HepG2 (cell line): Measurements from ENCODE around the gene NR1H3. TPM values are rescaled to one million over a fixed set of nuclear protein-coding genes. Genes with fewer than 3 reads are reported as not detected.

Experiments
- ATAC-seq: fragments of 200-7000 bp; cut with Tn5 transposase; 3 replicates; pipeline ENCODE4 v1.9.1; 2020; ENCODE audit warnings: mild to moderate bottlenecking, moderate library complexity
- BruUV-seq: library from RNA; stranded (reverse); fragments of 400-500 nt; replicated peaks from 2 replicates; lab custom pipeline; 2021; lab: Mats Ljungman, UMichigan
- CTCF ChIA-PET: fragments of 300-600 bp; formaldehyde crosslinking; extraction: SDS; loops from one replicate; lab custom pipeline; 2021; ENCODE audit warnings: low total read pairs, inconsistent platforms, low intra/inter-chr PET ratio; lab: Yijun Ruan, JAX
- POLR2A ChIA-PET: fragments of 350-600 bp; sonication (Branson Sonifier 250); formaldehyde crosslinking; loops from one replicate; lab custom pipeline; 2020; ENCODE audit warnings: antibody characterized with exemption, inconsistent platforms; lab: Yijun Ruan, JAX
- DNase-seq: peaks from one replicate; pipeline ENCODE4 v3.0.0-alpha.2; 2015; ENCODE audit warnings: low spot score
- FAIRE-seq: peaks from 3 replicates; lab custom pipeline; 2011; peaks lifted over from hg19 to GRCh38; lab: Jason Lieb, UNC
- H2AFZ ChIP-seq: one replicate; pipeline ENCODE4 v1.6.1; 2011; ENCODE audit warnings: low read length, inconsistent platforms
- H3K27ac ChIP-seq: fragments of 300-600 bp; 3 replicates; pipeline ENCODE4 v1.8.0; 2011; ENCODE audit warnings: mixed run types, mild to moderate bottlenecking, mixed read lengths, low read length, inconsistent platforms; ENCODE audit not compliant: insufficient read depth; ENCODE audit errors: extremely low read length
- H3K27me3 ChIP-seq, 2 experiments: fragments of 200-600 bp in 1 of 2; 2 replicates in 1 of 2; 3 replicates in 1 of 2; pipeline versions ENCODE4 v1.6.0 to v1.8.0; 2011; ENCODE audit warnings: low read length in 2 of 2, mild to moderate bottlenecking in 2 of 2, moderate library complexity in 2 of 2, inconsistent platforms in 1 of 2; ENCODE audit not compliant: insufficient read depth in 2 of 2, control insufficient read depth in 1 of 2
- H3K36me3 ChIP-seq, 2 experiments: fragments of 200-600 bp in 1 of 2; replicated peaks in 1 of 2; 2 replicates in 1 of 2; 3 replicates in 1 of 2; pipeline versions ENCODE4 v1.5.1 to v1.8.0; 2011; ENCODE audit warnings: low read length in 2 of 2, inconsistent platforms in 1 of 2; ENCODE audit not compliant: insufficient read depth in 2 of 2, control insufficient read depth in 1 of 2
- H3K4me1 ChIP-seq: 2 replicates; pipeline ENCODE4 v1.5.1; 2012; ENCODE audit warnings: low read length, inconsistent platforms; ENCODE audit not compliant: insufficient read depth
- H3K4me2 ChIP-seq: 2 replicates; pipeline ENCODE4 v1.6.0; 2011; ENCODE audit warnings: low read depth, low read length, inconsistent platforms
- H3K4me3 ChIP-seq, 3 experiments: fragments of 200-600 bp in 1 of 3; sonication (generic), shearing (Covaris generic) in 1 of 3; replicated peaks in 1 of 3; 2 replicates each; pipeline ENCODE4 v1.5.1; 2011 to 2016; ENCODE audit warnings: low read length in 3 of 3, inconsistent platforms in 2 of 3, low read depth in 2 of 3, mild to moderate bottlenecking in 2 of 3, control low read depth in 1 of 3, mixed read lengths in 1 of 3; ENCODE audit not compliant: insufficient read depth in 1 of 3
- H3K79me2 ChIP-seq: one replicate; pipeline ENCODE4 v1.6.1; 2011; ENCODE audit warnings: low read length, inconsistent platforms; ENCODE audit not compliant: insufficient read depth
- H3K9ac ChIP-seq: 2 replicates; pipeline ENCODE4 v1.6.0; 2011; ENCODE audit warnings: mild to moderate bottlenecking, low read depth, low read length, inconsistent platforms; ENCODE audit not compliant: insufficient read depth
- H3K9me3 ChIP-seq: 2 replicates; pipeline ENCODE4 v1.5.1; 2012; ENCODE audit warnings: mild to moderate bottlenecking, low read length
- H4K20me1 ChIP-seq: 2 replicates; pipeline ENCODE4 v1.6.0; 2011; ENCODE audit warnings: inconsistent platforms, mild to moderate bottlenecking, low read length, moderate library complexity; ENCODE audit not compliant: insufficient read depth
- GATAD2A ChIP-seq: IDR thresholded peaks from 2 replicates; pipeline ENCODE4 v1.6.1; 2016
- KLF13 ChIP-seq: sonication (generic); formaldehyde crosslinking; IDR thresholded peaks from 2 replicates; pipeline ENCODE4 v1.4.0; 2020; ENCODE audit warnings: mild to moderate bottlenecking, missing genetic modification reagents
- NFRKB ChIP-seq: fragments of 450-650 bp; IDR thresholded peaks from 2 replicates; pipeline ENCODE4 v1.6.1; 2017
- RARG ChIP-seq: sonication (generic); formaldehyde crosslinking; IDR thresholded peaks from 2 replicates; pipeline ENCODE4 v1.4.0; 2020; ENCODE audit warnings: low read depth, mild to moderate bottlenecking, missing genetic modification reagents
- SP2 ChIP-seq: sonication (generic); formaldehyde crosslinking; IDR thresholded peaks from 2 replicates; pipeline ENCODE4 v1.5.1; 2020; ENCODE audit warnings: mild to moderate bottlenecking, missing genetic modification reagents
- SP4 ChIP-seq: sonication (generic); formaldehyde crosslinking; IDR thresholded peaks from 2 replicates; pipeline ENCODE4 v1.8.1; 2023; ENCODE audit warnings: mild to moderate bottlenecking, missing genetic modification reagents
- ZNF138 ChIP-seq: sonication (generic); formaldehyde crosslinking; IDR thresholded peaks from 2 replicates; pipeline ENCODE4 v1.5.0; 2020; ENCODE audit warnings: mild to moderate bottlenecking, low read depth, missing genetic modification reagents
- ZNF546 ChIP-seq: sonication (generic); formaldehyde crosslinking; conservative IDR thresholded peaks from 2 replicates; pipeline ENCODE4 v1.8.1; 2023; ENCODE audit warnings: mild to moderate bottlenecking, missing genetic modification reagents
- ZNF777 ChIP-seq: sonication (generic); formaldehyde crosslinking; IDR thresholded peaks from 2 replicates; pipeline ENCODE4 v1.4.0; 2020; ENCODE audit warnings: missing genetic modification reagents
- WGBS: methylation state at CpG from one replicate; pipeline ENCODE4 v1.1.6; 2017; ENCODE audit warnings: low lambda C conversion rate; 5-methylcytosine and 5-hydroxymethylcytosine counted together
- in situ Hi-C: cut with HindIII; loops from 2 replicates; pipeline ENCODE4 v1.10.0; 2017; ENCODE audit warnings: low pct_unique_long_range_greater_than_20kb; ENCODE audit not compliant: extremely low pct_ligation_motif_present
- intact Hi-C: fragments of 100-400 bp; cut with micrococcal nuclease; formaldehyde crosslinking; loops from one replicate; pipeline ENCODE4 v1.10.0; 2022; ENCODE audit not compliant: unreplicated experiment
- polyA plus RNA-seq, 8 experiments: library from polyadenylated mRNA; depleted of rRNA in 3 of 8; stranded (reverse) in 7 of 8; unstranded in 1 of 8; fragments of >200 nt; fragmentation: Illumina TruSeq in 4 of 8; extraction: Trizol in 4 of 8; gene quantifications; 2 replicates each; pipeline versions ENCODE4 v1.2.1 to v1.2.3, GENCODE V29; 2011 to 2016; ENCODE audit warnings: low read depth in 4 of 8, missing spikeins in 1 of 8, mixed read lengths in 1 of 8; ENCODE audit not compliant: insufficient read depth in 1 of 8
- total RNA-seq, 5 experiments: library from RNA; depleted of rRNA; stranded (reverse); fragments of >200 nt; fragmentation: Illumina TruSeq; extraction: Trizol; gene quantifications; 2 replicates each; pipeline ENCODE4 v1.2.3, GENCODE V29; 2016; ENCODE audit warnings: low read depth in 1 of 5
- TF ChIP-seq, protein P1 (sequence below), 2 experiments: fragments of 450-650 bp in 1 of 2; sonication (generic) in 1 of 2; formaldehyde crosslinking; IDR thresholded peaks; 2 replicates each; pipeline versions ENCODE4 v1.5.0 to v1.8.0; 2020 to 2022; ENCODE audit warnings: mild to moderate bottlenecking in 1 of 2, missing genetic modification reagents in 1 of 2
- TF ChIP-seq, protein P2 (sequence below): sonication (generic); formaldehyde crosslinking; IDR thresholded peaks from 2 replicates; pipeline ENCODE4 v1.5.1; 2020; ENCODE audit warnings: missing genetic modification reagents, mild to moderate bottlenecking, borderline replicate concordance
- TF ChIP-seq, protein P3 (sequence below), 2 experiments: sonication (generic) in 1 of 2; formaldehyde crosslinking in 1 of 2; IDR thresholded peaks; 2 replicates each; pipeline versions ENCODE4 v1.5.1 to v1.6.1; 2011 to 2020; ENCODE audit warnings: borderline replicate concordance in 1 of 2, low read depth in 1 of 2, low read length in 1 of 2, mild to moderate bottlenecking in 1 of 2, missing genetic modification reagents in 1 of 2, moderate library complexity in 1 of 2

The NR1H3 gene
- total and polyA plus RNA-seq, 2 of the 13 experiments (the other 11 are each of a cell fraction or from before 2014, with no cell fraction given) = 41.8 to 102 TPM

DNA sequence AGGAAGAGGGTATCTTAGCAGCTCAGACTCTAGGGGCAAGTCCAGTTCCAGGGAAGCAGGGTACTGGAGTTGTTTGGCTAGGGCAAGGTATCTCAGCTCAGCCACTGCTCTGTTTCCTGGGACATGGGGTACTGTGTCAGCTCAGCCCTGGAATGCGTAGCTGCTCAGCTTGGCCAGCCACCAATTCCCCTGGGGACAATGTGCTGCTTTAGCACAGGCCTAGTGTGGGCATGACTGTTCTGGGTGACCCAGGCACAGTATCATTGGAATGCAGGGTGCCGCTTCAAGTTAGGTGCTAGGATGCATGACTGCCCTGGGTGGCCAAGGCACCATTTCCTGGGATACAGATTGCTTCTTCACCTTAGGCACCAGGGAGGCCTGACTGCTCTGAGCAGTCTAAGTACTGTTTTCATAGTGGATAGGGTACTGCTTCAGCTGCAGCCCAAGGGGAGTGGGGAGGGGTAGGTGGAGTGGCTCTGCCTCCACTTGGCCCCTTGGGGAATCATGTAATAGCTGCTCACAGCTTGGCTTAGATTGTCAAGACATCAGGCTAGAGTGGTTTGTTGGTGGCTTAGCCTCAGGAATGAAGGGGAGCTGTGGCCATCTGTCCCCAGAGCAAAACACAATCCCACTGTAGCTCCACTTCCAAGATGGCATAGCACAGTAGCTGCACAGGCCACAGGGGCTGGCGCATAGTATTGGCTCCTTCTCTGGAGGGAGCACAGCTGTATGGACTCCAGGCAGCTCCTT is 48.1 kb downstream of the NR1H3 start:
- CTCF ChIA-PET = no interaction called here
- DNase-seq (no peak), ATAC-seq (no peak), FAIRE-seq (no peak)
- WGBS = 100% methylated on average over 2 of the region's 3 CpGs
- Histone ChIP-seq H3K4me3 (no peak overlapping the region), H3K79me2 (no peaks in the 10 kb centered on the region), H3K4me2 (no peak overlapping the region), H3K36me3 (peaks cover 23 to 71% of the 10 kb centered on the region in 2 experiments), H4K20me1 (no peaks in the 10 kb centered on the region), H3K9me3 (peaks cover 5% of the 10 kb centered on the region), H3K27ac (no peak overlapping the region), H2AFZ (no peak overlapping the region), H3K27me3 (no peaks in the 10 kb centered on the region), H3K9ac (no peak overlapping the region), H3K4me1 (no peaks in the 10 kb centered on the region)
- TF ChIP-seq ZNF546 = no peak
- no peak for TF ChIP-seq NFRKB
- TF ChIP-seq RARG (CRISPR knock-in tag) = no peak
- TF ChIP-seq, protein P1, sequence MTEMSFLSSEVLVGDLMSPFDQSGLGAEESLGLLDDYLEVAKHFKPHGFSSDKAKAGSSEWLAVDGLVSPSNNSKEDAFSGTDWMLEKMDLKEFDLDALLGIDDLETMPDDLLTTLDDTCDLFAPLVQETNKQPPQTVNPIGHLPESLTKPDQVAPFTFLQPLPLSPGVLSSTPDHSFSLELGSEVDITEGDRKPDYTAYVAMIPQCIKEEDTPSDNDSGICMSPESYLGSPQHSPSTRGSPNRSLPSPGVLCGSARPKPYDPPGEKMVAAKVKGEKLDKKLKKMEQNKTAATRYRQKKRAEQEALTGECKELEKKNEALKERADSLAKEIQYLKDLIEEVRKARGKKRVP (CRISPR knock-in tag; IDR thresholded peaks at IDR 0.05) = no peak
- TF ChIP-seq GATAD2A = no peak
- no peak for TF ChIP-seq ZNF138 (CRISPR knock-in tag)
- no peak for TF ChIP-seq ZNF777
- TF ChIP-seq, protein P2, sequence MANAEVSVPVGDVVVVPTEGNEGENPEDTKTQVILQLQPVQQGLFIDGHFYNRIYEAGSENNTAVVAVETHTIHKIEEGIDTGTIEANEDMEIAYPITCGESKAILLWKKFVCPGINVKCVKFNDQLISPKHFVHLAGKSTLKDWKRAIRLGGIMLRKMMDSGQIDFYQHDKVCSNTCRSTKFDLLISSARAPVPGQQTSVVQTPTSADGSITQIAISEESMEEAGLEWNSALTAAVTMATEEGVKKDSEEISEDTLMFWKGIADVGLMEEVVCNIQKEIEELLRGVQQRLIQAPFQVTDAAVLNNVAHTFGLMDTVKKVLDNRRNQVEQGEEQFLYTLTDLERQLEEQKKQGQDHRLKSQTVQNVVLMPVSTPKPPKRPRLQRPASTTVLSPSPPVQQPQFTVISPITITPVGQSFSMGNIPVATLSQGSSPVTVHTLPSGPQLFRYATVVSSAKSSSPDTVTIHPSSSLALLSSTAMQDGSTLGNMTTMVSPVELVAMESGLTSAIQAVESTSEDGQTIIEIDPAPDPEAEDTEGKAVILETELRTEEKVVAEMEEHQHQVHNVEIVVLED (CRISPR knock-in tag) = no peak
- no peak for TF ChIP-seq SP2 (CRISPR knock-in tag)
- TF ChIP-seq KLF13 (CRISPR knock-in tag) = no peak
- TF ChIP-seq, protein P3, sequence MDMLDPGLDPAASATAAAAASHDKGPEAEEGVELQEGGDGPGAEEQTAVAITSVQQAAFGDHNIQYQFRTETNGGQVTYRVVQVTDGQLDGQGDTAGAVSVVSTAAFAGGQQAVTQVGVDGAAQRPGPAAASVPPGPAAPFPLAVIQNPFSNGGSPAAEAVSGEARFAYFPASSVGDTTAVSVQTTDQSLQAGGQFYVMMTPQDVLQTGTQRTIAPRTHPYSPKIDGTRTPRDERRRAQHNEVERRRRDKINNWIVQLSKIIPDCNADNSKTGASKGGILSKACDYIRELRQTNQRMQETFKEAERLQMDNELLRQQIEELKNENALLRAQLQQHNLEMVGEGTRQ (IDR thresholded peaks at IDR 0.05; ENCODE audit: low read depth, low read length) = no peak
- TF ChIP-seq, protein P3 (CRISPR knock-in tag; IDR thresholded peaks at IDR 0.05; ENCODE audit: borderline replicate concordance) = no peak
- TF ChIP-seq SP4 (CRISPR knock-in tag) = no peak
- POLR2A ChIA-PET = no interaction called here
- in situ Hi-C loops = no loop called here
- BruUV-seq = no TSS peak
- intact Hi-C loops = no loop called here
